Bone marrow (tissue), 2 donors: ENCODE data around the gene SCAF8.
"Not testable (repeated sequence)": the region's sequence is repeated elsewhere in the genome, so short reads cannot be mapped to it uniquely, and the experiment has no call there.

Source experiments
- DNase-seq, 2 donors: peaks; one replicate each; lab custom pipeline; 2025; lab: John Stamatoyannopoulos, UW

Gene SCAF8

GRCh38 chr6:154785075-154785474, 51.9 kb downstream of the SCAF8 start:
- DNase-seq = no peak

DNA sequence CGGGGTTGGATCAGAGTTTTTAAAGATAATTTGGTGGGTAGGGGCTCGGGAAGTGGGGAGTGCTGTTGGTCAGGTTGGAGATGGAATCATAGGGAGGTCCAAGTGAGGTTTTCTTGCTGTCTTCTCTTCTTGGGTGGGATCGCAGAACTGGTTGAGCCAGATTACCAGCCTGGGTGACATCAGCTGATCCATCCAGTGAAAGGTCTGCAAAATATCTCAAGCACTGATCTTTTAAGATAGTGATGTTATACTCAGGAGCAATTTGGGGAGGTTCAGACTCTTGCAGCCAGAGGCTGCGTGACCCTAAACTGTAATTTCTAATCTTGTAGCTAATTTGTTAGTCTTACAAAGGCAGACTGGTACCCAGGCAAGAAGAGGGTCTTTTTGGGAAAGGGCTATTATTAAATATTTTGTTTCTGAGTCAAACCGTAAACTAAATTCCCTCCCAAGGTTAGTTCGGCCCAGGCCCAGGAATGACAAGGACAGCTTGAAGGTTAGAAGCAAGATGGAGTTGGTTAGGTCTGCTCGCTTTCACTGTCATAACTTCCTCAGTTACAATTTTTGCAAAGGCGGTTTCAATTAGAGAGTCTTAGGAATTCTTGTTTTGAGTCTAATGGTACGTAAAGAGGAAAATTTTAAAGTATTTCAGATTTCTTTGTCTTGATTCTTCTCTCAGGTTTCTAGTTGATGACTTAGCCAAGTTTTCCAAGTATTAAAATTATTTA, 53.1 kb downstream of the SCAF8 start:
- DNase-seq = no peak

- DNase-seq = no peak
Measured at GRCh38 chr6:154791556-154792317, 58.5 kb downstream of the SCAF8 start.

DNA sequence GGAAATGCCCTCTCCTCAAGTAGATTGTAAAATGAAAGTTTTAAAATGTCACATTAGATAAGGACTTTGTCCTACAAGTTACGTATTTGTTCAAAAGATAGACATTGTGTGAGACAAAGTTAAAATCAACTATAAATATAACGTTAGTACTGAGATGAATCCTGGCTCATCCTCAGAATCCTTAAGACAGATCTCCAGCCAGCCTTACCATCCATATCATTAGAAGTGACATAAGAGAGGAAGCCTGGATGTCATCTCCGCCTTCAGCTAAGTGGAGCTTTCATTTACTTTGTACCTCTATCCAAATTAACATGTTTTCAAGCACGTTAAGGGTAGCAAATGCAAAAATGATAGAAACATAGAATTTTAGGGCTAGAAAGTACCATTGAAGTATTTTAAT, 59.1 kb downstream of the SCAF8 start:
- DNase-seq = no peak

DNA sequence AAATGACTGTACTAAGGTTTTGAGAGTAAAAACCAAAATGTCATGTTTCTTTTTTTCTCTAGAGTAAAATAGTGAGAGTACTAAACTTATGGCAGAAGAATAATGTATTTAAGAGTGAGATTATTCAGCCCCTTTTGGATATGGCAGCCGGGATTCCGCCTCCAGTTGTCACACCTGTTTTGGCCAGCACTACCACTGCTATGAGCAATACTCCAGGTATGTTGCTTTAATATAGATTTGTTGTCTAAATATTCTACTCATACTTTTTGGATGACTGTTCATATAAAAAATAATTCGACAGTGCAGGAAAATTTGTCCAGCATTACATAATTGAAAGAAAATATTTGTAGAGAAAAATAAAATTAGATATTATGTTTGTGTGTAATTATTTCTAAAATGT, 59.5 kb downstream of the SCAF8 start:
- no peak for DNase-seq

- no peak for DNase-seq
Measured at GRCh38 chr6:154796484-154796883, 63.3 kb downstream of the SCAF8 start.

GRCh38 chr6:154797857-154798256, 64.6 kb downstream of the SCAF8 start:
- no peak for DNase-seq

DNA sequence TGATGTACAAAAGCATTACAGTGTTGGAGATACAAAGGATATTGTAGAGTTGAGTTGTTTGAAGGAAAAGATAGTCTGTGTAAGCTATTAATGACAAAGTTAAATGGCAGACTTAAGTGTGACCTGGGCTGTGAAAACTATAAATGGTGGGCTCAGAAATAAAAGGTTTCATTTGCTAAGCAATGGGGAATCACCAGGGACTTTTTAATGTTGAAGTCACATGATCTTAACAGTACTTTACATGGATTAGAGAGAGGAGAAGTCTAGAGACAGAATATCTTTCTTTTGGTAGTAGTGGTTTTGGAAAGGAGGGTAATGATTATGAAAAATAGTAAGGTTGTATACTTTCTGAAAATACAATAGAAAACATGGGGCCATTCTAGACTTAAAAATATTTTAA, 67.1 kb downstream of the SCAF8 start:
- no peak for DNase-seq

- peak in 1 of 2 donors; percentile 48 for DNase-seq
Measured at GRCh38 chr6:154805288-154805911, 72.2 kb downstream of the SCAF8 start.

- DNase-seq = no peak
Measured at GRCh38 chr6:154806804-154807203, 73.6 kb downstream of the SCAF8 start.

GRCh38 chr6:154811663-154812062, 78.4 kb downstream of the SCAF8 start:
- DNase-seq = not testable (repeated sequence)

DNA sequence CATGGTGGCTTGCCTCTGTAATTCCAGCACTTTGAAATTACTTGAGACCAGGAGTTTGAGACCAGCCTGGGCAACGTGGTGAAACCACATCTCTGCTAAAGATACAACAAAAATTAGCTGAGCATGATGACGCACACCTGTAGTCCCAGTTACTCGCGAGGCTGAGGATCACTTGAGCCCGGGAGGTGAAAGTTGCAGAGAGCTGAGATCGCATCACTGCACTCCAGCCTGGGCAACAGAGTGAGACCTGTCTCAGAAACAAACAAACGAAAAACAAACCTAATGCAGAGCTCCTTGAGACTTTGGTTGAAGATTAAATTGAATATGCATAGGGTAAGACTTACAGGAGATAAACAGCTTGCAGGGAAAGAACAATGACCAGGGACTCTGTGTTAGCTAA, 80.8 kb downstream of the SCAF8 start:
- no peak for DNase-seq

DNA sequence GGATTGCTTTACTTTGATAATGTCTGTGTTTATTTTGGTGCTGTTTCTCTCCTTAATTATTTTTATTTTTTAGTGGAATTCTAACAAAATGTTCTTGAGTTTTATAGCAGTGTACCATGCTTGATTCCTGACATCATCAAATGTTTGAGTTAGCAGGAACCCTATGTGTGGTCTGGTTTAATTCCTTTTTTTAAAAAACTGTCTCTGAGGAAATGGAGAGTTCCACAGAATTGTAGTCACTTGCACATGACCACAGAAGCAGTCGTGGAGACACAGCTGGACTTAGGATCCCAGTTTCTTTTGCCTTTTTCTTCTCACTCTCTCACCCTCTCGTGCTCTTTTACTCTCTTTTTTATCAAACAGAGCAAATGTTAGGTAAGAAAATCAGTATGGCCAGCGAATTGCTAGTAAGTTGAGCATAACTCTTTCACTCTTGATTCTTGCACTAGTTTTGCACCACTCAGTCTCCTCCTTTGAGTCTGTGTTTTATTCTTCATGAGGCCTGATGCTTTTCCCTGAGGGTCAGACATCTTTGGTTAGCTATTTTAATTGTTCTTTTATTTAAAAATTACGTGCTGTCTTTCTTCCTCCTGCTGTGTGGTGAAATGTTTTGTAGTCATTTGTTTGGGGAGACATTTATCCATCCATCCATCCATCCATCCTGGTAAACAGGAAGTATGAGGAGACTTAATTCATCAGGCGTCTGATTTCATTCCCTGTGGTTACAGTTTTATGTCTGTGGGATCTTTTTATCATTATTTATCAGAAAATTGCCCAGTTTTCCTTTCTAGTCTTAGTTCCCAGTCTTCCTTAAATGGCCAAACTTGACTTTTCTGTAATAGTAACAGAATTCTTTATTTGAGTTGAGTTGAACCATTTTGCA, 83.0 kb downstream of the SCAF8 start:
- no peak for DNase-seq

DNA sequence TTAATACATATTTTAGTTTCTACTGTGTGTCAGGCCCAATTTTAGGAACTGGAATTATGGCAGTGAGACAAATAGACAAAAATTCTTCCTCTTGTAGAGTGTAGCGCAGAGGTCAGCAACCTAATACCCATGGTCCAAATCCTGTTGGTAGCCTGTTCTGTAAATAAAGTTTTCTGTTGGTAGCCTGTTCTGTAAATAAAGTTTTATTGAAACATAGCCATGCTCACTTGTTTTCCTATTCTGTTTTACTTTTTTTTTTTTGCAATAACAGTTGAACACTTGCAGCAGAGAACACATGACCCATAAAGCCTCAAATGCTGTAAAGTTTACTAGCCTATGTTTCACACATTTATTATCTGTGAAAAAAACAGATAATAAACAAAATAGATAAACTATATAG, 87.9 kb downstream of the SCAF8 start:
- DNase-seq = no peak

GRCh38 chr6:154821638-154822037, 88.4 kb downstream of the SCAF8 start:
- DNase-seq = no peak

DNA sequence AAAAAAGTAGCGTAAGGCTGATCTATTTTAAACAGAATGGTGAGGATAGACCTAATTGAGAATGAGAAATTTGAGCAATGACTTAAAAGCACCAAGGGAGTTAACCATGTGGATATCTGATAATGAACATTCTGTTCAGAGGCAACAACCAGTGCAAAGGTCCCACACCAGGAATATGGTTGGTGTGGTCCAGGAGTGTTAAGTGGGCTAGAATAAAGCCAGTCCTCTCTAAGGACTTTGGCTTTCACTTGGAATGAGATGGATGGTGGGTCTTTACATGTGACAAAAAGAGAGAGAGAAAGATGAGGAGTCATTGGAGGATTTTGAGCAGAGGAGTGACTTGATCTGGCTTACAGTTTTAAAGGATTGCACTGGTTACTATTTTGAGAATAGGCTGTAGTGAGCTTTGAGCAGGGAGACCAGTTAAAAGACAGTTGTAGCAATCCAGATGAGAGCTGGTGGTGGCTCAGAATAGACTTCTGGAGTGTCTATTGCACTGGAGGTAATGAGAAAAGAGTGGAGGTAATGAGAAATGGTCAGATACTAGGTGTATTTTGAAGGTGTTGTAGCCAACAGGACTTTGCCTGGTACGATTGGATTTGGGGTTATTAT, 89.8 kb downstream of the SCAF8 start:
- DNase-seq = no peak

- DNase-seq = no peak
Measured at GRCh38 chr6:154824076-154824475, 90.9 kb downstream of the SCAF8 start.

DNA sequence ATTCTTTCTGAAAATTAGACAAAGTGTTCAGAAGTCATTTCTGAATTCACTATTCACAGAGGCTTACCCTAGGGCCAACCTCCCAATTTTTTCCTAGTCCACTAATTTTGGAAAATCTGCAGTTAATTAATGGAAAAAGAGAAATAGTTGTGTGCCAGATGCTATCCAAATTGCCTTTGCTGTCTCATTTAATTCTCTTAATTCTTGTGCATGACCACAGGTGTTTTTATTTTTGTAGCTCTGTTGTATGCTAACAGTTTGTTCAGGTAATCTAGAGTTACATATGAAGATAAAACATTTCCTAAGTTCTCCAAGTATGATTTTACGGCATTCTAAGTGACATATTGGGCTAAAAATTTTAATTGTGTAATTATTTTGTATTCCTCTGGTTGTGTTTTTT, 96.8 kb downstream of the SCAF8 start:
- no peak for DNase-seq

DNA sequence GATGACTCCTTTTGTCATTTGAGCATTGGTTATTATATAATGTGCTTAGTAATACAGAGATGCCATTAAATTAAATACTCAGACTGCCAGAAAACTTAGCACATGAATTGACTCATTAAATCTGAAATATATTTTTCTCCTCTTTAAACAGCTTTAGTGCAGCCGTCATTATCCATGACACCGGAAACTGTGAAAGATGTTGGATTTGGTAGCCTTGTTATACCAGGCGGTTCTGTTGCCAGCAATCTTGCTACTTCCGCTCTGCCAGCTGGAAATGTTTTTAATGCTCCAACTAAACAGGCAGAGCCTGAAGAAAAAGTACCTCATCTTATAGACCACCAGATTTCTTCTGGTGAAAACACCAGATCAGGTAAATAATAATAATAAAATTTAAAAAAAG, 97.6 kb downstream of the SCAF8 start:
- no peak for DNase-seq

DNA sequence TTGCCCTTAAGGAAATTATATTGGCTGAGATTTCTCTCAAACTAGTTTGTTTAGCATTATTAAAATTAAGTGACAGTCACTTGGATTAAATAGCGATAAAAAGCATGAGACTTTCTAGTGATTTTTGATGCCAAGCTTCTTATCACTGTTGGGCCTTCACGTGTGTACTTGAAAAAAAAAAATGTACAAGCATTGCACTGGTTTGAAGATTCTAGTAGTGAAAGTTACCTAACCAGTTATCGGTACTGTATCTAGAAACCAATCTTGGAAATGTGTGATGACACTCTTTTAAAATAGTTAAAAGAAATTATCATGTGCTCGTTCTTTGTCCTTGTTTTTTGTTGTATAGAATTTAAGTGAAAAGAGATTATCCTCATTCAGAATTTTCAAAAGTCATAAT, 102.1 kb downstream of the SCAF8 start:
- DNase-seq = no peak

DNA sequence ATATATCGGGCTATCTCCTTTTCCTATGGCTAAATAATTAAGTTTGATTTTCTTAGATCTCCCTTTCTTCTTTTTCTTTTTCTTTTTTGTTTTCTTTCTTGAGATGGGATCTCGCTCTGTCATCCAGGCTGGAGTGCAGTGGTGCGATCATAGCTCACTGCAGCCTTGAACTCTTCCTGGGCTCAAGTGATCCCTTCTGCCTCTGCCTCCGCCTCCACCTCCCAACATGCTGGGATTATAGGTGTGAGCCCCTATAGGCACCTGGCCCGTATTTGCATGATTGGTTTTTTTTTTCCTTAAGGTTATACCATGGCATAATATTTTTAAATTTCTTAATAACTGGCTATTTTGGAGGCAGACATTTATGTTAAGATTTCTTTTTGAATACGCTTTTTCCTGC, 106.3 kb downstream of the SCAF8 start:
- no peak for DNase-seq

- no peak for DNase-seq
Measured at GRCh38 chr6:154840363-154840762, 107.1 kb downstream of the SCAF8 start.
